ENCODE data around the gene GTF2IRD2. TPM values are rescaled to one million over a fixed set of nuclear protein-coding genes. Genes with fewer than 3 reads are reported as not detected.
"Not testable (repeated sequence)": the region's sequence is repeated elsewhere in the genome, so short reads cannot be mapped to it uniquely, and the experiment has no call there.

Gene GTF2IRD2
- polyA plus RNA-seq, 1 donor from 2014 or later, result 19.9 TPM

- not testable (repeated sequence) for H2AFZ ChIP-seq (ENCODE audit: low read depth, low read length); H3K27ac ChIP-seq (ENCODE audit: low read length); H3F3A ChIP-seq (ENCODE audit: insufficient read depth, low read length, poor library complexity, severe bottlenecking); H3K9me3 ChIP-seq (ENCODE audit: low read length); H3K9me2 ChIP-seq (ENCODE audit: insufficient read depth, low read length); H3K27me3 ChIP-seq (ENCODE audit: insufficient read depth, low read depth, low read length); H3K4me2 ChIP-seq (ENCODE audit: low read length); H4K20me1 ChIP-seq (ENCODE audit: insufficient read depth); H3K79me2 ChIP-seq (replicated peaks; ENCODE audit: insufficient read depth, low read length); H3K9ac ChIP-seq (ENCODE audit: low read length); H3K36me3 ChIP-seq (ENCODE audit: insufficient read depth, low read length); H3K4me3 ChIP-seq (ENCODE audit: low read length)
Measured at GRCh38 chr7:74766509-74766908, 84.9 kb downstream of the GTF2IRD2 start.

GRCh38 chr7:74765205-74765918 is 86.0 kb downstream of the GTF2IRD2 start:
- H3F3A ChIP-seq (ENCODE audit: insufficient read depth, low read length, poor library complexity, severe bottlenecking); H3K79me2 ChIP-seq (replicated peaks; ENCODE audit: insufficient read depth, low read length); H3K9ac ChIP-seq (ENCODE audit: low read length); H3K4me3 ChIP-seq (ENCODE audit: low read length); H3K27me3 ChIP-seq (ENCODE audit: insufficient read depth, low read depth, low read length); H4K20me1 ChIP-seq (ENCODE audit: insufficient read depth); H3K9me3 ChIP-seq (ENCODE audit: low read length); H3K27ac ChIP-seq (ENCODE audit: low read length); H3K9me2 ChIP-seq (ENCODE audit: insufficient read depth, low read length); H3K4me2 ChIP-seq (ENCODE audit: low read length); H2AFZ ChIP-seq (ENCODE audit: low read depth, low read length); H3K36me3 ChIP-seq (ENCODE audit: insufficient read depth, low read length): not testable (repeated sequence)

GRCh38 chr7:74758982-74759381 is 92.4 kb downstream of the GTF2IRD2 start:
- not testable (repeated sequence) for H3K4me3 ChIP-seq (ENCODE audit: low read length); H3K79me2 ChIP-seq (replicated peaks; ENCODE audit: insufficient read depth, low read length); H4K20me1 ChIP-seq (ENCODE audit: insufficient read depth); H3K9me3 ChIP-seq (ENCODE audit: low read length); H3K9me2 ChIP-seq (ENCODE audit: insufficient read depth, low read length); H3K36me3 ChIP-seq (ENCODE audit: insufficient read depth, low read length); H3K4me2 ChIP-seq (ENCODE audit: low read length); H3K27ac ChIP-seq (ENCODE audit: low read length); H2AFZ ChIP-seq (ENCODE audit: low read depth, low read length); H3K27me3 ChIP-seq (ENCODE audit: insufficient read depth, low read depth, low read length); H3K9ac ChIP-seq (ENCODE audit: low read length); H3F3A ChIP-seq (ENCODE audit: insufficient read depth, low read length, poor library complexity, severe bottlenecking)

GRCh38 chr7:74758268-74758667 is 93.1 kb downstream of the GTF2IRD2 start:
- not testable (repeated sequence) for H2AFZ ChIP-seq (ENCODE audit: low read depth, low read length); H4K20me1 ChIP-seq (ENCODE audit: insufficient read depth); H3K4me2 ChIP-seq (ENCODE audit: low read length); H3K9me2 ChIP-seq (ENCODE audit: insufficient read depth, low read length); H3K36me3 ChIP-seq (ENCODE audit: insufficient read depth, low read length); H3K9me3 ChIP-seq (ENCODE audit: low read length); H3F3A ChIP-seq (ENCODE audit: insufficient read depth, low read length, poor library complexity, severe bottlenecking); H3K27me3 ChIP-seq (ENCODE audit: insufficient read depth, low read depth, low read length); H3K79me2 ChIP-seq (replicated peaks; ENCODE audit: insufficient read depth, low read length); H3K27ac ChIP-seq (ENCODE audit: low read length); H3K9ac ChIP-seq (ENCODE audit: low read length); H3K4me3 ChIP-seq (ENCODE audit: low read length)

- H3K27ac ChIP-seq (ENCODE audit: low read length); H3K4me3 ChIP-seq (ENCODE audit: low read length); H3K36me3 ChIP-seq (ENCODE audit: insufficient read depth, low read length); H3K9me3 ChIP-seq (ENCODE audit: low read length); H3F3A ChIP-seq (ENCODE audit: insufficient read depth, low read length, poor library complexity, severe bottlenecking); H3K27me3 ChIP-seq (ENCODE audit: insufficient read depth, low read depth, low read length); H3K9ac ChIP-seq (ENCODE audit: low read length); H3K9me2 ChIP-seq (ENCODE audit: insufficient read depth, low read length); H4K20me1 ChIP-seq (ENCODE audit: insufficient read depth); H2AFZ ChIP-seq (ENCODE audit: low read depth, low read length); H3K79me2 ChIP-seq (replicated peaks; ENCODE audit: insufficient read depth, low read length); H3K4me2 ChIP-seq (ENCODE audit: low read length): not testable (repeated sequence)
Measured at GRCh38 chr7:74756673-74757072, 94.7 kb downstream of the GTF2IRD2 start.

GRCh38 chr7:74753921-74754482 is 97.4 kb downstream of the GTF2IRD2 start:
- not testable (repeated sequence) for H3K9me3 ChIP-seq (ENCODE audit: low read length); H3K27me3 ChIP-seq (ENCODE audit: insufficient read depth, low read depth, low read length)

More at GRCh38 chr7:74753921-74754482, 97.4 kb downstream of the GTF2IRD2 start:
- H4K20me1 ChIP-seq (ENCODE audit: insufficient read depth); H3K27ac ChIP-seq (ENCODE audit: low read length); H3K9me2 ChIP-seq (ENCODE audit: insufficient read depth, low read length); H3K79me2 ChIP-seq (replicated peaks; ENCODE audit: insufficient read depth, low read length); H3K36me3 ChIP-seq (ENCODE audit: insufficient read depth, low read length); H2AFZ ChIP-seq (ENCODE audit: low read depth, low read length); H3K4me3 ChIP-seq (ENCODE audit: low read length); H3K9ac ChIP-seq (ENCODE audit: low read length); H3F3A ChIP-seq (ENCODE audit: insufficient read depth, low read length, poor library complexity, severe bottlenecking); H3K4me2 ChIP-seq (ENCODE audit: low read length): not testable (repeated sequence)

Small RNA genes within 50 kb of the gene (small RNA-seq; reads per million reads assigned to genes)
- gene RF00019, result 0 to 1.2 (median 0) reads per million in 3 experiments

Other genes with a start within 250 kb of the GTF2IRD2 start
- gene GTF2I, start 193.9 kb downstream of the GTF2IRD2 start, polyA plus RNA-seq, result 274 and 562 TPM in 2 replicates
- 0.70 TPM in 1 of 2 replicates, not detected in the other for gene NCF1, start 77.6 kb downstream of the GTF2IRD2 start, polyA plus RNA-seq
- 11.2 and 13.7 TPM in 2 replicates for gene CASTOR2, start 113.1 kb upstream of the GTF2IRD2 start, polyA plus RNA-seq
- 31.2 and 37.1 TPM in 2 replicates for gene RCC1L, start 222.2 kb upstream of the GTF2IRD2 start, polyA plus RNA-seq
- 41.4 and 54.5 TPM in 2 replicates for gene GTF2IRD2B, start 241.0 kb upstream of the GTF2IRD2 start, polyA plus RNA-seq